ENCODE results near the gene GRAMD1C. TPM values are rescaled to one million over a fixed set of nuclear protein-coding genes. Genes with fewer than 3 reads are reported as not detected.

The GRAMD1C gene
- total RNA-seq = 1 to 10 TPM; 2.4 to 4.7 TPM

DNA sequence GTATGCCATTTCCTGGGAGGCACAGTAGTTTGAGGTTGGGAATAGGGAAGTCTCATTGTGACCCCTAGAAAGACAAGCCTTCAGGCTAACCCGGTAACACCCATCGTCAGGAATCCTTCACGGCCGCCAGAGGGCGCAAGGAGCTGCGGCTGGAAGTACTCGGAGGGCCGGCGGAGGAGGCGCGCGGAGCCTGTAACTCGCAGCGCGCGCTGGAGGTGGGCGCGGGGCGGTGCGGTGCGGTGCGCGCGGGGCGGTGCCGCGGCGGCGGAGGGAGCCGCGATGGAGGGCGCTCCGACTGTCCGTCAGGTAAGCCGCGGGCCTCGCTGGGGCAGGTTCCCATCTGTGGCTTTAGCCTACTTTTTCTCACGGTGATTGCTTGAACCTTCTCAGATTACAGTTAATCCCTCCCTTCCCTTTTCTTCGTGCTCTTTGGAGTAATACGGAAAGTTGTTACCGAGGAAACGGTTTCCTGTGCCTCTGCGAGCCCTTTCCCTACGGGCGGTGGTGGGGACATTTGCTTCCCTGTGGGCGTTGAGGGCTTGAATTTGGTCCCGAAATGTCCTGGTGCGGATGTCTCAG lies at the start of gene GRAMD1C:
TSS of gene GRAMD1C (plus strand) at position 158 of the 579 bp plus-strand sequence. CDS start at position 280, 122 bp downstream.

DNA sequence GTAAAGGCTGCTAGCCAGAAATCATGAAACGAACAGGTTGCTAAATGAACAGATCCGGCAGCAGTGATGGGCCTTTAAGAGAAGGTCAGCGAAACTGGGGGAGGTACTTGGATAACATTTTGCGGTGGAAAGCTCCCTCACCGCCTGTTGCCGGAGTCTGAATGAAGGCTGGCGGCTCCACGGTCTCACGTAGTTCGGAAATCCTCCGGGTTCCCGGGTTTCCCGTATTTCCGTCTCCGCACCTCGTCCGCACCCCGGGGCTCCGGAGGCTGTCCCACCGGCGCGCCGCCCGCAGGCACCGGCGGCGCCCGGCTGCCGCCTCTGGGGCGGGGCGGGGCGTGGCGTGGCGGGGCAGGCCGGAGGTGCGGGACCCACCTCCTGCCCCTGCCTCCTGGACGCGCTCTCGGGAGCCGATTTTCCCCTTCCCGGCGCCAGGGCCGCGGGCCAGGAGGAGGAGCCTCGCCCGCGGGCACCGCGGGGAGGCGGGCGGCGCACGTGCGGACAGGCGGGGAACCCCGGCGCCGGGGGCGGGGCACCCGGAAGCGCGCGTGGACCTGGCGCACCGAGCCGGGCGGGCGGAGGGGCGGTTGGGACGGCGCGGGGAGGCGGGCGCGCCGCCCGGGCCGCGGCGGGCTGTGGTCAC lies 108.9 kb downstream of the GRAMD1C start, which contains the start of gene ZDHHC23:
TSS of gene ZDHHC23 (plus strand) at position 642 of the 643 bp plus-strand sequence. CDS start 790 bp downstream, outside the sequence.

Other genes with a start within 250 kb of the GRAMD1C start
- 10 to 100 TPM; 12.7 to 17.9 TPM for gene USF3, start 142.1 kb upstream of the GRAMD1C start, total RNA-seq
- 100 to 1,000 TPM in 1 of 2 donors, 10 to 100 TPM in 1; 88.4 to 135 TPM for gene NAA50, start 92.5 kb upstream of the GRAMD1C start, total RNA-seq
- gene ATP6V1A, start 91.8 kb upstream of the GRAMD1C start, total RNA-seq = 100 to 1,000 TPM; 149 to 177 TPM
- gene ZDHHC23, start 109.2 kb downstream of the GRAMD1C start, total RNA-seq = 1 to 10 TPM in 1 of 2 donors, under 1 TPM in 1; 1.00 to 1.4 TPM
- gene CCDC191, start 217.7 kb downstream of the GRAMD1C start, total RNA-seq = 1 to 10 TPM in 1 of 2 donors, under 1 TPM in 1; 0.67 to 2.1 TPM
- gene QTRT2, start 217.9 kb downstream of the GRAMD1C start, total RNA-seq = 10 to 100 TPM; 23.4 to 49.6 TPM

Data from melanocyte of skin (primary cell).